Astrocyte (in vitro differentiated cells and primary cell): ENCODE data around the gene MYZAP.

Source experiments
- EZH2 ChIP-seq: IDR thresholded peaks from 2 replicates; pipeline ENCODE4 v1.6.1; 2012; ENCODE audit warnings: mild to moderate bottlenecking, low read length, inconsistent platforms; ENCODE audit not compliant: insufficient read depth
- TF ChIP-seq, protein P1 (sequence below): IDR thresholded peaks from 2 replicates; pipeline ENCODE4 v1.5.1; 2011; ENCODE audit warnings: low read depth, mild to moderate bottlenecking, inconsistent platforms, low read length, moderate library complexity; ENCODE audit not compliant: insufficient read depth

DNA sequence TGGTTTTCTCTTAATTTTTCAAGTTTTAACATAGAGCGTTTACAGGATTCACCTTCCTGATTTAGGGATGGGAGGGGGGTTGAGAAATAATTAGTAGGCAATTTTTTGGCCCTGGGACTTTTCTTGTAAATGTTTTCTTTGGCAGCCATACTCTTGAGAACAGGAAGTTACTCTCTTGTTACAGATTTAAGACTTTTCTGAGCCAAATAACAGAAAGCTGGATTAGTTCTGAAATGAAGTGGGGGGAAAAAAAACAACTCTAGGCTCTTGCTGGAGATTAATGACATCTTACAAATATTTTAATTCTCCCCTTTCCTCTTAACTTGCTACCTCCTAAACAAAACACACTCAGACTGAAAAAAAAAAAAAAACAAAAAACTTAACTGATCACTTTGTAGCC lies 101.0 kb downstream of the MYZAP start:
- TF ChIP-seq EZH2: no peak
- TF ChIP-seq, protein P1, sequence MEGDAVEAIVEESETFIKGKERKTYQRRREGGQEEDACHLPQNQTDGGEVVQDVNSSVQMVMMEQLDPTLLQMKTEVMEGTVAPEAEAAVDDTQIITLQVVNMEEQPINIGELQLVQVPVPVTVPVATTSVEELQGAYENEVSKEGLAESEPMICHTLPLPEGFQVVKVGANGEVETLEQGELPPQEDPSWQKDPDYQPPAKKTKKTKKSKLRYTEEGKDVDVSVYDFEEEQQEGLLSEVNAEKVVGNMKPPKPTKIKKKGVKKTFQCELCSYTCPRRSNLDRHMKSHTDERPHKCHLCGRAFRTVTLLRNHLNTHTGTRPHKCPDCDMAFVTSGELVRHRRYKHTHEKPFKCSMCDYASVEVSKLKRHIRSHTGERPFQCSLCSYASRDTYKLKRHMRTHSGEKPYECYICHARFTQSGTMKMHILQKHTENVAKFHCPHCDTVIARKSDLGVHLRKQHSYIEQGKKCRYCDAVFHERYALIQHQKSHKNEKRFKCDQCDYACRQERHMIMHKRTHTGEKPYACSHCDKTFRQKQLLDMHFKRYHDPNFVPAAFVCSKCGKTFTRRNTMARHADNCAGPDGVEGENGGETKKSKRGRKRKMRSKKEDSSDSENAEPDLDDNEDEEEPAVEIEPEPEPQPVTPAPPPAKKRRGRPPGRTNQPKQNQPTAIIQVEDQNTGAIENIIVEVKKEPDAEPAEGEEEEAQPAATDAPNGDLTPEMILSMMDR: no peak
